ENCODE data around the gene TMEM52B.

Gene TMEM52B

DNA sequence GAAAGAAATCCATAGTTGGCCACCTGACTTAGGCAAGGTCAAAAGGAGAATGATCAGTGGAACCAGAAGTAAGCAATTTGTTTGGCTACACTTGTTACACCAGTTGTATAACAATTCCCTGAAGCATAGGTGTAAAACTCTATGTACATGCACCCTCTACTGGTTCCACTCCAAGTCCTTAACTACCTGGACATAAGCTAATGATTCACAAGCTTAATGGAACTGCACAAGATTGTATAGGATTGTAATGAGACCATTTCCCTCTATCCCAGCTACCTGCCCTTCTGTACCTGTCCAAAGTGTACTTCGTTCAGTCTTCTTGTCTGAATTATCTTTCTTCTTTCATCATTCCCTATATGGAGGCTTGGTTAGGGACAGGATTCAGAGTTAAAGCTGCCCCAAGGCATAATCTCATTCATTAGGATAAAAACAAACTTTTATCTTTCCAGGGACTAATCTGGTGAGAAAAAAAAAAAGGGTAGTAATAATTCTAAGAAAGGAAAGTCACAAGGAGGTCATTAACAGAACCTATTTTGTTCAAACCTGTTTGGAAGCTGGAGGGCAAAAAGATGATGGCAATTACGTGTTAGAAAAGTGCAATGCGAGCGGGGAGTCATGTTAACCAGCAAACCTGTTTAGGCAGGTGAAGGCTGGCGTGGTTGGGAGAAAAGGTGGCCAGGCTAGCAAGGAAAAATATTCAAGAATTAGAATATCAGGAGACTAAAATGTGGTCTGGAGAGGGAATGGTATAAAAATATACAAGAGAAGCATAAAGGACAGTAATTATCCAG is 2.8 kb upstream of the TMEM52B start:
- H2AFZ ChIP-seq: no peak overlapping the region
- H3K27me3 ChIP-seq (ENCODE audit: control insufficient read depth, insufficient read depth, low read length): no peaks in the 10 kb centered on the region
- H3K9ac ChIP-seq: no peak overlapping the region
- H3K4me2 ChIP-seq (ENCODE audit: low read length): no peak overlapping the region
- no peaks in the 10 kb centered on the region for H3K36me3 ChIP-seq (ENCODE audit: control insufficient read depth, insufficient read depth, low read length)
- TF ChIP-seq, protein P1, sequence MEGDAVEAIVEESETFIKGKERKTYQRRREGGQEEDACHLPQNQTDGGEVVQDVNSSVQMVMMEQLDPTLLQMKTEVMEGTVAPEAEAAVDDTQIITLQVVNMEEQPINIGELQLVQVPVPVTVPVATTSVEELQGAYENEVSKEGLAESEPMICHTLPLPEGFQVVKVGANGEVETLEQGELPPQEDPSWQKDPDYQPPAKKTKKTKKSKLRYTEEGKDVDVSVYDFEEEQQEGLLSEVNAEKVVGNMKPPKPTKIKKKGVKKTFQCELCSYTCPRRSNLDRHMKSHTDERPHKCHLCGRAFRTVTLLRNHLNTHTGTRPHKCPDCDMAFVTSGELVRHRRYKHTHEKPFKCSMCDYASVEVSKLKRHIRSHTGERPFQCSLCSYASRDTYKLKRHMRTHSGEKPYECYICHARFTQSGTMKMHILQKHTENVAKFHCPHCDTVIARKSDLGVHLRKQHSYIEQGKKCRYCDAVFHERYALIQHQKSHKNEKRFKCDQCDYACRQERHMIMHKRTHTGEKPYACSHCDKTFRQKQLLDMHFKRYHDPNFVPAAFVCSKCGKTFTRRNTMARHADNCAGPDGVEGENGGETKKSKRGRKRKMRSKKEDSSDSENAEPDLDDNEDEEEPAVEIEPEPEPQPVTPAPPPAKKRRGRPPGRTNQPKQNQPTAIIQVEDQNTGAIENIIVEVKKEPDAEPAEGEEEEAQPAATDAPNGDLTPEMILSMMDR (IDR thresholded peaks at IDR 0.05): no peak
- no peak overlapping the region for H3K27ac ChIP-seq
- H3K79me2 ChIP-seq: no peaks in the 10 kb centered on the region
- H3K4me3 ChIP-seq (ENCODE audit: low read depth, low read length): no peak overlapping the region
- no peaks in the 10 kb centered on the region for H3K9me3 ChIP-seq (ENCODE audit: control insufficient read depth, low read length)
- H3K4me1 ChIP-seq: no peaks in the 10 kb centered on the region

DNA sequence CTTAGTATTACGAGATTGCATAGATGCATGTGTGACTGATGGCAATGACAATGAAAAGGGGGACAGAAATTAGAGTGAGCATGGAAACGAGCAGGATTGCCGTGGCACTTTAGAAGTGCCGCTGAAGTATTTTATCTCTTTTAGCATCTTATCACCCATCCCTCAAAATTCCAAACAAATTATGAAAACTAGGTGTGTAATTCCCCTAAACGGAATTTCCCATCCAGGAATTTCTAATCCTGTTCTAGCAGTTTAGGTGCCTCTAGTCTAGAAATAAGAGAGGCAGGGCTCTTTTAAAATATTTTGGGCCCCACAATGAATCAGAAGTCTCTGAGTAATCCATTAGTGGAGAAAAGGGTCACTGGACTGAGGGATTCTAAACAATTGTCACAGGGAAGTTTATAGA is 947 bp downstream of the TMEM52B start:
- no peak overlapping the region for H3K27ac ChIP-seq
- no peaks in the 10 kb centered on the region for H3K9me3 ChIP-seq (ENCODE audit: control insufficient read depth, low read length)
- no peaks in the 10 kb centered on the region for H3K36me3 ChIP-seq (ENCODE audit: control insufficient read depth, insufficient read depth, low read length)
- H3K4me1 ChIP-seq: no peaks in the 10 kb centered on the region
- H3K4me3 ChIP-seq (ENCODE audit: low read depth, low read length): no peak overlapping the region
- no peak overlapping the region for H3K4me2 ChIP-seq (ENCODE audit: low read length)
- H2AFZ ChIP-seq: no peak overlapping the region
- no peak overlapping the region for H3K9ac ChIP-seq
- H3K79me2 ChIP-seq: no peaks in the 10 kb centered on the region
- TF ChIP-seq, protein P1 (IDR thresholded peaks at IDR 0.05): no peak
- no peaks in the 10 kb centered on the region for H3K27me3 ChIP-seq (ENCODE audit: control insufficient read depth, insufficient read depth, low read length)

DNA sequence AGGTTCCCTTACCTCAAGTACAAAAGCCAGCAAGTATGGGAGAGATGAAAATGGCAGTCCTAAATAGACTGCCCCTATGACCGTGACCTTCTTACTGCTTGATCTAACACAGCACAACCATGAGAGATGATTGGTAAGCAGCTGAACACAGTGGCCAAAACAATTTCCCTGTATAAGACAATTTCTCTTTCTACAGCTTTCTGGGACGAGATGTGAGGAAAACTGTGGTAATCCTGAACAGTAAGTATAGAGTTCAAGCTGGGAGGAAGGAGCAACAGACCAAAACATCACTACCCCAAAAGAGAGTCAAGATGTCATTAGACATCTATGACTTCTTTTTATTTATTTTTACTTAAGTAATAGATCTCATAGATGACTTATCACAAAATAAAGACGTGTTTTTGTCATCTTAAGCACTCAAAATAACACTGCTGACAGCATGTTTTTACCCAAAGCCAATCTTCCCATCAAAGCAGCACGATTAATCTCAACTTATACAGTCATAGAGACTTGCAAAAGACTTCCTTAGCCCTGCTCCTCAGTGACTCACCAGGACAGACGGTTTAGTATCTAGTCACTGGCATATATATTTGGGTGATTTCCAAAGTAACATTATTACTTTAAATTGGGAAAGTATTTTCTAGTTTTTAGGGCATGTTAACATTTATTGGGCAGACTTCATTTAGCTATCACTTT is 3.7 kb downstream of the TMEM52B start:
- H2AFZ ChIP-seq: peak overlapping the region; percentile 16
- TF ChIP-seq, protein P1 (IDR thresholded peaks at IDR 0.05): no peak
- H3K9me3 ChIP-seq (ENCODE audit: control insufficient read depth, low read length): no peaks in the 10 kb centered on the region
- no peak overlapping the region for H3K4me3 ChIP-seq (ENCODE audit: low read depth, low read length)
- no peak overlapping the region for H3K27ac ChIP-seq
- H3K79me2 ChIP-seq: no peaks in the 10 kb centered on the region
- no peaks in the 10 kb centered on the region for H3K36me3 ChIP-seq (ENCODE audit: control insufficient read depth, insufficient read depth, low read length)
- no peaks in the 10 kb centered on the region for H3K27me3 ChIP-seq (ENCODE audit: control insufficient read depth, insufficient read depth, low read length)
- no peaks in the 10 kb centered on the region for H3K4me1 ChIP-seq
- no peak overlapping the region for H3K9ac ChIP-seq
- no peak overlapping the region for H3K4me2 ChIP-seq (ENCODE audit: low read length)

DNA sequence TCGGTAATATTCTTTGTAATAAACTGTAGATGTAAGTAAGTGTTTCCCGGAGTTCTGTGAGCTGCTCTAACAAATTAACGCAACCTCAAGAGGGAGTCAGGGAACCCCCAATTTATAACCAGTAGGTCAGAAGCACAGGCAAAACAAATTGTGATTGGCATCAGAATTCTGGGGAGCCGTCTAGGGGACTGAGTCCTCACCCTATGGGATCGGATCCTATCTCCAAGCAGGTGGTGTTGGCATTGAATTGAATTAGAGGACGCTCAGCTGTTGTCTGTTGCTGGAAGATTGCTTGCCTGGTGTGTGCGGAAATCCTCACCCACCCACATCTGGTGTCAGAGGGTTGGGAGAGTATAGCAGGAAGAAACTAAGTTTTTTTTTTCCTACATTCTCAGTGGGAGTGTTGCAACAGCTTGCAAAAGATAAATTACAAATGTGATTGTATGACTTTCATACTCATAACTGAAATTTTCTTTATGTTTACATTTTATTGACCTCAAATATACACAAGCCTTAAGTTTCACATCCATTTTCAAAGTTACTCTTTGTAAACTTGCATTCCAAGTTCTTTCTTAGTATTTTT is 5.5 kb downstream of the TMEM52B start:
- H3K27ac ChIP-seq: no peak overlapping the region
- H3K27me3 ChIP-seq (ENCODE audit: control insufficient read depth, insufficient read depth, low read length): no peaks in the 10 kb centered on the region
- TF ChIP-seq, protein P1 (IDR thresholded peaks at IDR 0.05): no peak
- no peak overlapping the region for H2AFZ ChIP-seq
- no peaks in the 10 kb centered on the region for H3K9me3 ChIP-seq (ENCODE audit: control insufficient read depth, low read length)
- H3K79me2 ChIP-seq: no peaks in the 10 kb centered on the region
- H3K4me2 ChIP-seq (ENCODE audit: low read length): no peak overlapping the region
- H3K4me3 ChIP-seq (ENCODE audit: low read depth, low read length): no peak overlapping the region
- H3K36me3 ChIP-seq (ENCODE audit: control insufficient read depth, insufficient read depth, low read length): no peaks in the 10 kb centered on the region
- no peak overlapping the region for H3K9ac ChIP-seq
- no peaks in the 10 kb centered on the region for H3K4me1 ChIP-seq
